ENCODE data around the gene MAP4K3. TPM values are rescaled to one million over a fixed set of nuclear protein-coding genes. Genes with fewer than 3 reads are reported as not detected.
A peak's percentile ranks its signal among the peaks of the same experiment; 100 is the strongest.

The MAP4K3 gene
- total and polyA plus RNA-seq, 2 of the 8 experiments (the other 6 are each of a cell fraction or from before 2014, with no cell fraction given): 11.4 to 63.0 TPM

DNA sequence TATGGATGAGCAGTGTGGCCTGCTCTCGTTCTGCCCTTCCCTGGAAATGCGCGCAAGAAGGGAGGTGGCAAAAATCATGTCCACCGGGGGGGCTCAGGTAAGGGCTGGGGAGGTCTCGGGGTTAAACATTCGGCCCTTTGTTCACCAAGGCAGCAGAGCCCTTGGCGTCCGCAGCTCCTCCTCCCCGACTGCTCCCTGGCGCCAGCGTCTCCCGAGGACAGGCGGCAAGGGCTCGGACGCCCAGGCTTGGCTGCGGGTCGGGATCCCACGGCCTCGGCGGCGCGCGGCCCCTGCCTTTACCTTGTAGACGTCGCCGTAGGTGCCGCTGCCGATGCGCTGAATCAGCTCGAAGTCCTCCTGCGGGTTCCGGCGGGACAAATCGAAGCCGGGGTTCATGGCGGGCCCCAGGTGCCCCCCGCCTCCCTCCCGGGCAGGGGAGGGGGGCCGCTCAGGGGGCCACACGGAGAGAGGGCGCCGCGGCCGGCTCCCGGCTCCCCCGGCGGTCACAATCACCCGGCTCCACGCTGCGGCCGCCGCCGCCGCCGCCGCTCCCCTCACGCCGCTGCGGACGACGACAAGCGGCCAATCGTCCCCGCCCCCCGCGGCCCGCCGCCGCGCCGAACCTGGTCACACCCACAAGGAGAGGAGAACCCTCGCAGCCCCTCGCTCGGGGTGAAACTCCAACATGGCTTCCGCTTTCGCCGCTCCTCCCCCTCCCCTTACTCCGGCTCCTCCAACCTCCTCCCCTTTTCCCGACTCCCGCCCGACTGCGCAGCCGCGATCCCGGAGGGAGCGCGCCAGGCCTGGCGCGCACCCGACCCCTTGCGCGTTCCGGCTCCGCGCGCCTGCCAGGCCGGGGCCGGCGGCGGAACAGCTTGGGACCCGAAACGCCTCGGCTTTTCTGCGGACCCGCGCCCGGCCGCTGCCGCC lies at the start of gene MAP4K3 (continued):
- TF ChIP-seq, protein P1, sequence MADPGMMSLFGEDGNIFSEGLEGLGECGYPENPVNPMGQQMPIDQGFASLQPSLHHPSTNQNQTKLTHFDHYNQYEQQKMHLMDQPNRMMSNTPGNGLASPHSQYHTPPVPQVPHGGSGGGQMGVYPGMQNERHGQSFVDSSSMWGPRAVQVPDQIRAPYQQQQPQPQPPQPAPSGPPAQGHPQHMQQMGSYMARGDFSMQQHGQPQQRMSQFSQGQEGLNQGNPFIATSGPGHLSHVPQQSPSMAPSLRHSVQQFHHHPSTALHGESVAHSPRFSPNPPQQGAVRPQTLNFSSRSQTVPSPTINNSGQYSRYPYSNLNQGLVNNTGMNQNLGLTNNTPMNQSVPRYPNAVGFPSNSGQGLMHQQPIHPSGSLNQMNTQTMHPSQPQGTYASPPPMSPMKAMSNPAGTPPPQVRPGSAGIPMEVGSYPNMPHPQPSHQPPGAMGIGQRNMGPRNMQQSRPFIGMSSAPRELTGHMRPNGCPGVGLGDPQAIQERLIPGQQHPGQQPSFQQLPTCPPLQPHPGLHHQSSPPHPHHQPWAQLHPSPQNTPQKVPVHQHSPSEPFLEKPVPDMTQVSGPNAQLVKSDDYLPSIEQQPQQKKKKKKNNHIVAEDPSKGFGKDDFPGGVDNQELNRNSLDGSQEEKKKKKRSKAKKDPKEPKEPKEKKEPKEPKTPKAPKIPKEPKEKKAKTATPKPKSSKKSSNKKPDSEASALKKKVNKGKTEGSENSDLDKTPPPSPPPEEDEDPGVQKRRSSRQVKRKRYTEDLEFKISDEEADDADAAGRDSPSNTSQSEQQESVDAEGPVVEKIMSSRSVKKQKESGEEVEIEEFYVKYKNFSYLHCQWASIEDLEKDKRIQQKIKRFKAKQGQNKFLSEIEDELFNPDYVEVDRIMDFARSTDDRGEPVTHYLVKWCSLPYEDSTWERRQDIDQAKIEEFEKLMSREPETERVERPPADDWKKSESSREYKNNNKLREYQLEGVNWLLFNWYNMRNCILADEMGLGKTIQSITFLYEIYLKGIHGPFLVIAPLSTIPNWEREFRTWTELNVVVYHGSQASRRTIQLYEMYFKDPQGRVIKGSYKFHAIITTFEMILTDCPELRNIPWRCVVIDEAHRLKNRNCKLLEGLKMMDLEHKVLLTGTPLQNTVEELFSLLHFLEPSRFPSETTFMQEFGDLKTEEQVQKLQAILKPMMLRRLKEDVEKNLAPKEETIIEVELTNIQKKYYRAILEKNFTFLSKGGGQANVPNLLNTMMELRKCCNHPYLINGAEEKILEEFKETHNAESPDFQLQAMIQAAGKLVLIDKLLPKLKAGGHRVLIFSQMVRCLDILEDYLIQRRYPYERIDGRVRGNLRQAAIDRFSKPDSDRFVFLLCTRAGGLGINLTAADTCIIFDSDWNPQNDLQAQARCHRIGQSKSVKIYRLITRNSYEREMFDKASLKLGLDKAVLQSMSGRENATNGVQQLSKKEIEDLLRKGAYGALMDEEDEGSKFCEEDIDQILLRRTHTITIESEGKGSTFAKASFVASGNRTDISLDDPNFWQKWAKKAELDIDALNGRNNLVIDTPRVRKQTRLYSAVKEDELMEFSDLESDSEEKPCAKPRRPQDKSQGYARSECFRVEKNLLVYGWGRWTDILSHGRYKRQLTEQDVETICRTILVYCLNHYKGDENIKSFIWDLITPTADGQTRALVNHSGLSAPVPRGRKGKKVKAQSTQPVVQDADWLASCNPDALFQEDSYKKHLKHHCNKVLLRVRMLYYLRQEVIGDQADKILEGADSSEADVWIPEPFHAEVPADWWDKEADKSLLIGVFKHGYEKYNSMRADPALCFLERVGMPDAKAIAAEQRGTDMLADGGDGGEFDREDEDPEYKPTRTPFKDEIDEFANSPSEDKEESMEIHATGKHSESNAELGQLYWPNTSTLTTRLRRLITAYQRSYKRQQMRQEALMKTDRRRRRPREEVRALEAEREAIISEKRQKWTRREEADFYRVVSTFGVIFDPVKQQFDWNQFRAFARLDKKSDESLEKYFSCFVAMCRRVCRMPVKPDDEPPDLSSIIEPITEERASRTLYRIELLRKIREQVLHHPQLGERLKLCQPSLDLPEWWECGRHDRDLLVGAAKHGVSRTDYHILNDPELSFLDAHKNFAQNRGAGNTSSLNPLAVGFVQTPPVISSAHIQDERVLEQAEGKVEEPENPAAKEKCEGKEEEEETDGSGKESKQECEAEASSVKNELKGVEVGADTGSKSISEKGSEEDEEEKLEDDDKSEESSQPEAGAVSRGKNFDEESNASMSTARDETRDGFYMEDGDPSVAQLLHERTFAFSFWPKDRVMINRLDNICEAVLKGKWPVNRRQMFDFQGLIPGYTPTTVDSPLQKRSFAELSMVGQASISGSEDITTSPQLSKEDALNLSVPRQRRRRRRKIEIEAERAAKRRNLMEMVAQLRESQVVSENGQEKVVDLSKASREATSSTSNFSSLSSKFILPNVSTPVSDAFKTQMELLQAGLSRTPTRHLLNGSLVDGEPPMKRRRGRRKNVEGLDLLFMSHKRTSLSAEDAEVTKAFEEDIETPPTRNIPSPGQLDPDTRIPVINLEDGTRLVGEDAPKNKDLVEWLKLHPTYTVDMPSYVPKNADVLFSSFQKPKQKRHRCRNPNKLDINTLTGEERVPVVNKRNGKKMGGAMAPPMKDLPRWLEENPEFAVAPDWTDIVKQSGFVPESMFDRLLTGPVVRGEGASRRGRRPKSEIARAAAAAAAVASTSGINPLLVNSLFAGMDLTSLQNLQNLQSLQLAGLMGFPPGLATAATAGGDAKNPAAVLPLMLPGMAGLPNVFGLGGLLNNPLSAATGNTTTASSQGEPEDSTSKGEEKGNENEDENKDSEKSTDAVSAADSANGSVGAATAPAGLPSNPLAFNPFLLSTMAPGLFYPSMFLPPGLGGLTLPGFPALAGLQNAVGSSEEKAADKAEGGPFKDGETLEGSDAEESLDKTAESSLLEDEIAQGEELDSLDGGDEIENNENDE (IDR thresholded peaks at IDR 0.05; ENCODE audit: insufficient replicate concordance, low read length): no peak
- TF ChIP-seq, protein P2, sequence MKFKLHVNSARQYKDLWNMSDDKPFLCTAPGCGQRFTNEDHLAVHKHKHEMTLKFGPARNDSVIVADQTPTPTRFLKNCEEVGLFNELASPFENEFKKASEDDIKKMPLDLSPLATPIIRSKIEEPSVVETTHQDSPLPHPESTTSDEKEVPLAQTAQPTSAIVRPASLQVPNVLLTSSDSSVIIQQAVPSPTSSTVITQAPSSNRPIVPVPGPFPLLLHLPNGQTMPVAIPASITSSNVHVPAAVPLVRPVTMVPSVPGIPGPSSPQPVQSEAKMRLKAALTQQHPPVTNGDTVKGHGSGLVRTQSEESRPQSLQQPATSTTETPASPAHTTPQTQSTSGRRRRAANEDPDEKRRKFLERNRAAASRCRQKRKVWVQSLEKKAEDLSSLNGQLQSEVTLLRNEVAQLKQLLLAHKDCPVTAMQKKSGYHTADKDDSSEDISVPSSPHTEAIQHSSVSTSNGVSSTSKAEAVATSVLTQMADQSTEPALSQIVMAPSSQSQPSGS (IDR thresholded peaks at IDR 0.05; ENCODE audit: low read length): no peak
- TF ChIP-seq CHD2 (IDR thresholded peaks at IDR 0.05; ENCODE audit: low read length): no peak
- peak in 1 of 2 experiments; percentile 7; a peak in 1 of 4 replicates for TF ChIP-seq RAD21 (IDR thresholded peaks at IDR 0.05 in 1 of 2, conservative IDR thresholded peaks at IDR 0.05 in 1 of 2; ENCODE audit: low read depth in 2 of 2, low read length in 2 of 2)
- no peak for TF ChIP-seq JUN (IDR thresholded peaks at IDR 0.05; ENCODE audit: low read depth, low read length)
- no peak for TF ChIP-seq SIN3A (conservative IDR thresholded peaks at IDR 0.05 in 1 of 2, IDR thresholded peaks at IDR 0.05 in 1 of 2; ENCODE audit: low read depth in 1 of 2, low read length in 2 of 2)
